NCI-H460 (cell line): ENCODE data around the gene PCDHA7. TPM values are rescaled to one million over a fixed set of nuclear protein-coding genes. Genes with fewer than 3 reads are reported as not detected.
A peak's percentile ranks its signal among the peaks of the same experiment; 100 is the strongest.
"Not testable (repeated sequence)": the region's sequence is repeated elsewhere in the genome, so short reads cannot be mapped to it uniquely, and the experiment has no call there.

Source experiments
- DNase-seq: peaks from one replicate; pipeline ENCODE4 v3.0.0-alpha.2; 2016; ENCODE audit warnings: low read depth; ENCODE audit errors: extremely low read depth
- polyA plus RNA-seq: library from polyadenylated mRNA; depleted of rRNA; stranded (reverse); fragments of >200 nt; gene quantifications from 2 replicates; pipeline ENCODE4 v1.2.3, GENCODE V29; 2014; cell fraction: nucleus; rRNA removed
- total RNA-seq: library from RNA; depleted of rRNA; stranded (reverse); fragments of >200 nt; shearing (Covaris generic); gene quantifications from 2 replicates; pipeline ENCODE4 v1.2.3, GENCODE V29; 2014; rRNA removed

PCDHA7 gene
- 0.15 TPM in 1 of 2 replicates, not detected in the other for total RNA-seq
- 0.19 TPM in 1 of 2 replicates, not detected in the other for polyA plus RNA-seq

- peak; percentile 26 for DNase-seq
Observed at GRCh38 chr5:140833993-140834392, at the start of gene PCDHA7. TSS of gene PCDHA7 (plus strand) at chr5:140834269. CDS start at chr5:140834384, 115 bp downstream.

- no peak for DNase-seq
Observed at GRCh38 chr5:140785905-140786686, 48.0 kb upstream of the PCDHA7 start, which contains the start of gene PCDHA1. TSS of gene PCDHA1 (plus strand) at chr5:140786140.

GRCh38 chr5:140787422-140787821, 46.6 kb upstream of the PCDHA7 start:
- not testable (repeated sequence) for DNase-seq

- DNase-seq, result not testable (repeated sequence)
Observed at GRCh38 chr5:140787849-140788504, 46.1 kb upstream of the PCDHA7 start.

GRCh38 chr5:140791089-140791488, 43.0 kb upstream of the PCDHA7 start:
- DNase-seq, result no peak

- no peak for DNase-seq
Observed at GRCh38 chr5:140794595-140795258, 39.3 kb upstream of the PCDHA7 start, which contains the start of gene PCDHA2. TSS of gene PCDHA2 (plus strand) at chr5:140794852.

- DNase-seq, result no peak
Observed at GRCh38 chr5:140795259-140795641, 38.8 kb upstream of the PCDHA7 start.

GRCh38 chr5:140796072-140796717, 37.9 kb upstream of the PCDHA7 start:
- DNase-seq, result not testable (repeated sequence)

- no peak for DNase-seq
Observed at GRCh38 chr5:140796718-140797095, 37.4 kb upstream of the PCDHA7 start.

GRCh38 chr5:140800816-140801493, 33.1 kb upstream of the PCDHA7 start, which contains the start of gene PCDHA3:
TSS of gene PCDHA3 (plus strand) at chr5:140801057.
- no peak for DNase-seq

- no peak for DNase-seq
Observed at GRCh38 chr5:140801494-140801841, 32.6 kb upstream of the PCDHA7 start.

- not testable (repeated sequence) for DNase-seq
Observed at GRCh38 chr5:140802381-140802780, 31.7 kb upstream of the PCDHA7 start.

GRCh38 chr5:140802781-140803271, 31.2 kb upstream of the PCDHA7 start:
- no peak for DNase-seq

GRCh38 chr5:140806834-140807775, 27.0 kb upstream of the PCDHA7 start, which contains the start of gene PCDHA4:
TSS of gene PCDHA4 (plus strand) at chr5:140807068.
- peak; percentile 14 for DNase-seq

GRCh38 chr5:140808241-140808888, 25.7 kb upstream of the PCDHA7 start:
- DNase-seq, result not testable (repeated sequence)

GRCh38 chr5:140808889-140809291, 25.2 kb upstream of the PCDHA7 start:
- no peak for DNase-seq

- DNase-seq, result peak; percentile 17
Observed at GRCh38 chr5:140821375-140822280, 12.4 kb upstream of the PCDHA7 start, which contains the start of gene PCDHA5. TSS of gene PCDHA5 (plus strand) at chr5:140821613.
